ENCODE results near the gene VAPA. TPM values are rescaled to one million over a fixed set of nuclear protein-coding genes. Genes with fewer than 3 reads are reported as not detected.

VAPA gene
- total RNA-seq, 4 donors from 2014 or later = 182 to 244 (median 212) TPM

DNA sequence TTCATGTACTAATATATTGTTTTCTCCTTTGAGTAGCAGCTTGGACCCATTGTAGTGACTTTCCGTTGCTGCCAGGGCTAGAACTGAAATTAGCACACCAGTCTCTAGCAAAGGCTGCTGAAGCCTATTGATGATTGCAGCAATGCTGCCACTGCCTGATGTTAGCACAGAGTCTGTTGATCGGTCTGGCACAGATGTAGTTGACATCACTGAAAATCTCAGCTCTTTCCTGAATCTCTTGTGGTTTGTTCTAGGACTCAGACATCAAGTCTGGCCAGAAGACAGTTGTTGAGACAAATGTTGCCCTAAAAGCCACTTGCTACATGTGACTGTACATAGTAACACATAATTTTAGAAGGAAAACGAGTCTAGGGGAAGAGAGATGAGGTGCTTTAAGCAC lies 47.2 kb downstream of the VAPA start:
- Histone ChIP-seq H3K4me1 (peaks cover 8% of the 10 kb centered on the region), H3K36me3 (peaks cover 4% of the 10 kb centered on the region), H3K9me3 (no peaks in the 10 kb centered on the region), H3K27me3 (no peaks in the 10 kb centered on the region), H3K4me3 (no peak overlapping the region), H3K27ac (no peak overlapping the region)
- DNase-seq (ENCODE audit: low spot score in 2 of 2) = no peak
- WGBS = 14% methylated on average over 3 of the region's 3 CpGs
- TF ChIP-seq EP300 (IDR thresholded peaks at IDR 0.05) (no peak), POLR2AphosphoS5 (IDR thresholded peaks at IDR 0.05) (no peak), POLR2A (IDR thresholded peaks at IDR 0.05) (no peak)
- TF ChIP-seq, protein P1, sequence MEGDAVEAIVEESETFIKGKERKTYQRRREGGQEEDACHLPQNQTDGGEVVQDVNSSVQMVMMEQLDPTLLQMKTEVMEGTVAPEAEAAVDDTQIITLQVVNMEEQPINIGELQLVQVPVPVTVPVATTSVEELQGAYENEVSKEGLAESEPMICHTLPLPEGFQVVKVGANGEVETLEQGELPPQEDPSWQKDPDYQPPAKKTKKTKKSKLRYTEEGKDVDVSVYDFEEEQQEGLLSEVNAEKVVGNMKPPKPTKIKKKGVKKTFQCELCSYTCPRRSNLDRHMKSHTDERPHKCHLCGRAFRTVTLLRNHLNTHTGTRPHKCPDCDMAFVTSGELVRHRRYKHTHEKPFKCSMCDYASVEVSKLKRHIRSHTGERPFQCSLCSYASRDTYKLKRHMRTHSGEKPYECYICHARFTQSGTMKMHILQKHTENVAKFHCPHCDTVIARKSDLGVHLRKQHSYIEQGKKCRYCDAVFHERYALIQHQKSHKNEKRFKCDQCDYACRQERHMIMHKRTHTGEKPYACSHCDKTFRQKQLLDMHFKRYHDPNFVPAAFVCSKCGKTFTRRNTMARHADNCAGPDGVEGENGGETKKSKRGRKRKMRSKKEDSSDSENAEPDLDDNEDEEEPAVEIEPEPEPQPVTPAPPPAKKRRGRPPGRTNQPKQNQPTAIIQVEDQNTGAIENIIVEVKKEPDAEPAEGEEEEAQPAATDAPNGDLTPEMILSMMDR (IDR thresholded peaks at IDR 0.05) = no peak

DNA sequence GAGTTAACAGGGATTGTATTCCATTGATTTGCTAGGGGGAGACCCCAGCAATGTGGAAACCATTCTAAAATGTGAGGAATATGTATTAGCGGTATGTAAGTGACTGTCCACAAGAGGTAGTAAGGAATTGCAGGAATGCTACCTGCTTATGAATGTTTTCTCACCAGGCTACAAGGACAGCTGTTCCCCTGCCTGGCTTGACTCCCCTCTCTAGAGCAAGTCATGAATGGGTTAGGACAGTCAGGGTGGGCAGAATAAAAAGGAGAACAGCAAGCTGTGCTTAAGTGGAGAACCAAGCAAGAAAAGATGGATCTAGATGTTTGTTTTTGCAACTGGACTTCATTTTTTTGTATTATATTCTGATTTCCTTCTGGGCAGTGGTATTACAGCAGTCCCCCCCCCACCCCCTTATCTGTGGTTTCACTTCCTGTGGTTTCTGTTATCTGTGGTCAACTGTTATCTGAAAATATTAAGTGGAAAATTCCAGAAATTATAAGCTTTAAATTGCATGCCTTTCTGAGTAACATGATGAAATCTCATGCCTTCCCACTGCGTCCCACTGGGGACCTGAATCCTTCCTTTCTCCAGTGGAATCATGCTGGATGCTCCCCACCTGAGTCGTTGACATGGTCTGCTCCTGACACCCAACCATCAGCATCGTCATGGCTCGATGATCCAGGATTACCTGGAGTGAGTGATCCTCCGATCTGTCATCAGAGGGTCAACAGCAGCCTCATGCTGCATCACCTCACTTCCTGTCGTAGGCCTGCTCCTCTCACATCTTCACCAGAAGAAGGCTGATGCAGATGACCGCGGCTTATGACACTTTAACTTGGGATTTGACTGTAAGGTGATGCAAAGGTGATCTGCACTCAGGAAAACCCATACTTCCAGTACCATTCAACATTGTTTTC lies 52.2 kb downstream of the VAPA start:
- no peaks in the 10 kb centered on the region for H3K27me3 ChIP-seq
- peaks cover 3% of the 10 kb centered on the region for H3K4me1 ChIP-seq
- no peaks in the 10 kb centered on the region for H3K9me3 ChIP-seq
- no peaks in the 10 kb centered on the region for H3K36me3 ChIP-seq
- no peak for DNase-seq (ENCODE audit: low spot score in 2 of 2)
- H3K4me3 ChIP-seq = no peak overlapping the region
- H3K27ac ChIP-seq = no peak overlapping the region
- TF ChIP-seq, protein P1 (IDR thresholded peaks at IDR 0.05) = no peak
- TF ChIP-seq POLR2A (IDR thresholded peaks at IDR 0.05) (no peak), EP300 (IDR thresholded peaks at IDR 0.05) (no peak), POLR2AphosphoS5 (IDR thresholded peaks at IDR 0.05) (no peak)
- 90% methylated on average over 9 of the region's 9 CpGs for WGBS

DNA sequence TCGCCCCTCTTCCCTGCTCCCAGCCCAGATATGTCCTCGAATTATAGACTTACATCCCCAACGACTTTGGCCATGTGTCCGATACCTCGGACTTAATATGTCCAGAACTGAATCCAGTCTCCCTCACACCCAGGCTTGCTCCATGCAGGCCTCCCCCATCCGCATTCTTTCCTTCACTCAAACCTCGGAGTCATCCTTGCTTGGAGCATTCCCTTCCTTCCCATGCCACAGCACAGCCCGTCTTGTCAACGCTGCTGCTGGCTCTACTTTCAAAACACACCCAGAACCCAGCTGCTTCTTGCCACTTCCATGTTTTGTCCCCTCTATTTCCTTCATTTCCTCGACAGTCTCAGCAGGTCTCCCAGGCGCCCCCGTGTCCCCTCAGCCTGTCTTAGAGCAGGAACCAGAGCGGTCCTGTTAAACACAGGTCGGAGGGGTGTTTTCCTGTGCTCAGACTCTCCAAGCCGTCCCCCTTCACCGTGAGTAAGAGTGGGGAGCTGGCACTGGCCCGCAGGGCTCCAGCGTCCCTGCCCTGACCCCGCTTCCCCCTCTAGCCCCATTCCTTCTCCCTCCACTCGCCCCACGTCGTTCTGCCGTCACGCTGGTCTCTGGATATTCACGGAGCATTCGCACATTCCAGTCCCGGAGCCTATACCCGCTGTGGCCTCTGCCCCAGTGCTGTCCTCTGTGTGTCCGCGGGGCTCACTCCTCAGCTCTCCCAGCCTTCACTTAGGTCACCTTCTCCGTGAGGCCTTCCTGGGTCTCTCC lies 54.4 kb downstream of the VAPA start:
- no peak for DNase-seq (ENCODE audit: low spot score in 2 of 2)
- H3K36me3 ChIP-seq = no peaks in the 10 kb centered on the region
- WGBS = 76% methylated on average over 31 of the region's 31 CpGs
- H3K9me3 ChIP-seq = no peaks in the 10 kb centered on the region
- H3K4me3 ChIP-seq = peak overlapping the region; percentile 5
- H3K27ac ChIP-seq = no peak overlapping the region
- peaks cover 3% of the 10 kb centered on the region for H3K4me1 ChIP-seq
- TF ChIP-seq, protein P1 (IDR thresholded peaks at IDR 0.05) = no peak
- H3K27me3 ChIP-seq = no peaks in the 10 kb centered on the region

DNA sequence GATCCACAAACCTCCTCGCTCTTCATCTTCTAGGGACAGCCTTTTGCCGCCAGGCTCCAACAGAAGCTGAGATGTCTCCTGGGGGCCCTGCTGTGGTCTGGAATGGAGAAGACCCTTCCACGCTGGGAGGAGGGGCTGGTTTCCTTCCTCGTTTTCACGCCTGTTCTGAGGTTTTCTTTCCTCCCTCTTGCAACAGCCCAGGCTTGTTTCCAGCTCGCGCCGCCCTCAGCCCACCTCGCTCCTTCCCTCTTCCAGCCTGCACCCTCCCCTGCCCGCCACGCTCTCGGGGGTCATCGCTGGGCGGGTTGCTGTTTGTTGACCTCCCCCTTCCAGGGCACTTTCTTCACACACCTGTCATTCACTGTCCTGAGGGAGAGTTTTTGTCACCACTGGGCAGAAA lies 55.4 kb downstream of the VAPA start:
- no peaks in the 10 kb centered on the region for H3K27me3 ChIP-seq
- TF ChIP-seq, protein P1 (IDR thresholded peaks at IDR 0.05) = no peak
- TF ChIP-seq POLR2A (IDR thresholded peaks at IDR 0.05) = no peak
- no peak for TF ChIP-seq EP300 (IDR thresholded peaks at IDR 0.05)
- H3K4me3 ChIP-seq = no peak overlapping the region
- no peaks in the 10 kb centered on the region for H3K36me3 ChIP-seq
- H3K4me1 ChIP-seq = peaks cover 3% of the 10 kb centered on the region
- no peak overlapping the region for H3K27ac ChIP-seq
- H3K9me3 ChIP-seq = no peaks in the 10 kb centered on the region
- 83% methylated on average over 14 of the region's 14 CpGs for WGBS
- no peak for DNase-seq (ENCODE audit: low spot score in 2 of 2)

DNA sequence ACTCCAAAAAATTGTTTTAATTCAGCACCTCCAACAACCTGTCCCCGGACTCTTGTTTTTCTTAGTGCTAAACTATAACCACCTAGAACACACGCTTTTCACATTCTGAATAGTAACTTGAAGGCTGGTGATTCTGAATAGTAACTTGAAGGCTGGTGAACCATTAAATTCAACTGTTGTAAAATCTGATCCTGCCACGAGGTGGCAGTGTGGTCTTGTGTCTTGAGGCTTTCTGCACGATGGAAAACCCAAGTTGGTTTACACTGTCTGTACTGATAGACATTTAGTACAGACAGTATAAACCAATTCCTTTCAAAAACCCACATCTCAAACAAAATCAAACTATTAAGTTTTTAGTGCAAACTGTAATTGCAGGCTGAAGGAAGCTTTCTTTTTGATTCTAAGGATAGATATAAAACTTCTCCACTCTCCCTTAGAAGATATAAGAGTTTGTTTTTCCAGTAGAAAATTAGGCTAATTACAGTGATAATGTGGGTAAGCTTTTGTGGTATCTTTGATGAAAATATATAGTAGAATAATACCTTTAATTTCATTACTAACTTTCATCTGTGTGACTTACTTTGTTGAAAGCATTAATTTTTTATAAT lies 57.6 kb downstream of the VAPA start:
- TF ChIP-seq POLR2A (IDR thresholded peaks at IDR 0.05) = no peak
- no peak for TF ChIP-seq EP300 (IDR thresholded peaks at IDR 0.05)
- TF ChIP-seq, protein P1 (IDR thresholded peaks at IDR 0.05) = peak; percentile 59 to 88
- TF ChIP-seq POLR2AphosphoS5 (IDR thresholded peaks at IDR 0.05) = no peak
- DNase-seq (ENCODE audit: low spot score in 2 of 2) = peak in 1 of 2 donors; percentile 80
- 5% methylated on average over 4 of the region's 4 CpGs for WGBS
- Histone ChIP-seq H3K36me3 (no peaks in the 10 kb centered on the region), H3K27ac (no peak overlapping the region), H3K27me3 (no peaks in the 10 kb centered on the region), H3K9me3 (no peaks in the 10 kb centered on the region), H3K4me3 (no peak overlapping the region), H3K4me1 (peaks cover 3% of the 10 kb centered on the region)

Data from suprapubic skin (tissue), 4 donors.